VCaP (cell line): Measurements from ENCODE around the gene GINS2.
A peak's percentile ranks its signal among the peaks of the same experiment; 100 is the strongest.

ENCODE experiments used
- H3K27ac ChIP-seq: fragments of 450-650 bp; 2 replicates; pipeline ENCODE4 v1.5.1; 2017
- TF ChIP-seq, protein P1 (sequence below): fragments of 450-650 bp; conservative IDR thresholded peaks from 2 replicates; pipeline ENCODE4 v1.5.1; 2017; ENCODE audit warnings: mild to moderate bottlenecking, moderate library complexity

The GINS2 gene

DNA sequence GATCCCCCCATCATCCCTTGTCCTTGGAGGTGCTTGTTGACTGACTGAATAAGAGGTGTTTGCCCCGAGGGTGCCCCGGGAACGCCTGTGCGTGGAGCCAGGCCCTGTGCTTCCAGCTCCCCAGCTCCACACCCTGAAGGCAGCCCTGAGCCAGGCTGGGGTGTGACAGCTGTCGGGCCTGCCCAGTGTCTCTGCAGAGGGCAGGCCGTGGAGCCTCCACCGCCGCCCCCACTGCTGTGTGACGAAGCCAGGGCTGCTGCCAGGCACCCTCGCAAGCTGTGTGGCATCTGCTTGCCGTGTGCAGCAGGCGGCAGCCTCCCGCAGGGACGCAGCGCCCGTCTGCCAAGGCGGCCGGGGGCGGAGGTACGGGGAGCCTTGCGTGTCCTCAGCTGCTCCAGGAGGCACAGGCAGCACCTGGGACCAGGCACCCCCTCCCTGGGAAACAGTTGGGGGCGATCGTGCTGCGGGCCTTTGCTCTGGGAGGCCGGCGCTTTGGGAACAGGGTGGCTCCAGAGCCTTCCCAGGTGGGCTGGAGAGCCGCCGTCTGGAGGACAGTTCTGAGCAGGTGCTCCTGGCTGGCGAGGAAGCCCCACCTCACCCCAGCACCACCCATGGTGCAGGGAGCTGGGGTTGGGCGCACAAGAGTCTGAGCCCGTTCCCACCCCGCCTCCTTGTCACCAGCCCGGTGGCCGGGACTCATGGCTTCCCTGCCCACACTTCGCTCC lies 49.1 kb downstream of the GINS2 start:
- no peak overlapping the region for H3K27ac ChIP-seq
- TF ChIP-seq, protein P1, sequence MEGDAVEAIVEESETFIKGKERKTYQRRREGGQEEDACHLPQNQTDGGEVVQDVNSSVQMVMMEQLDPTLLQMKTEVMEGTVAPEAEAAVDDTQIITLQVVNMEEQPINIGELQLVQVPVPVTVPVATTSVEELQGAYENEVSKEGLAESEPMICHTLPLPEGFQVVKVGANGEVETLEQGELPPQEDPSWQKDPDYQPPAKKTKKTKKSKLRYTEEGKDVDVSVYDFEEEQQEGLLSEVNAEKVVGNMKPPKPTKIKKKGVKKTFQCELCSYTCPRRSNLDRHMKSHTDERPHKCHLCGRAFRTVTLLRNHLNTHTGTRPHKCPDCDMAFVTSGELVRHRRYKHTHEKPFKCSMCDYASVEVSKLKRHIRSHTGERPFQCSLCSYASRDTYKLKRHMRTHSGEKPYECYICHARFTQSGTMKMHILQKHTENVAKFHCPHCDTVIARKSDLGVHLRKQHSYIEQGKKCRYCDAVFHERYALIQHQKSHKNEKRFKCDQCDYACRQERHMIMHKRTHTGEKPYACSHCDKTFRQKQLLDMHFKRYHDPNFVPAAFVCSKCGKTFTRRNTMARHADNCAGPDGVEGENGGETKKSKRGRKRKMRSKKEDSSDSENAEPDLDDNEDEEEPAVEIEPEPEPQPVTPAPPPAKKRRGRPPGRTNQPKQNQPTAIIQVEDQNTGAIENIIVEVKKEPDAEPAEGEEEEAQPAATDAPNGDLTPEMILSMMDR: no peak

DNA sequence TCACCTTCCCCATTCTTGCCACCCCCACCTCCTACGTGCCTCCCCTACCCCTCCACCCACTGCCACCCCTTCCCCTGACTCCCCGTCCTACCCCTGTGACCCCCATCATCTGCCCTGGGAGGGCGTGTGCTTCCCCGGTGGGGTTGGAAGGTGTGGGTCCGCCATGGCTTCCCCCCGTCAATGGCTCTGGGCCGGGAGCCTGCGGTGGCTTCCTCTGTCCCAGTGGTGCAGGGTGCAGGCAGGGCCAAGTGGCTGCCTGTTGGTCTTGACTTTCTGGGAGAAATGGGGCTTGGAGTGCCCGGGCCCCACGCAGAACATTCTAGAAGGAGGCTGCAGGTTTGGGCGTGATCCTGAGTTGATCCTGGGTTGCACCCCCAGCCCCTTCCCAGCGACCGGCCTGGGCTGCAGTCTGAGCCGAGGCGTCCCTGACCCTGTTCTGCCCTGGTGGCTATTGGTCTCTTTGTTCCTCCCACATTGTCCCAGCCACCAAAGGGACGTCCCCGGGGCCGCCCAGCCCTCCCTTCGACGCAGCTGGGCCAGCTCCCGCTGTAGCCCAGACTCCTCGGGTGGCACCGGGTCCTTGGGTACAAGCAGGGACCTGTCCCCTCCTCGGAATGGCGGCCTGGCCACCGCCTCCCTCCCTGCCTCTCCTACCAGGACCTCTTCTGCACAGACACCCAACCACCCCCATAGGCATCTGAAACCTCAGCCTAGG lies 49.9 kb downstream of the GINS2 start:
- TF ChIP-seq, protein P1: no peak
- H3K27ac ChIP-seq: no peak overlapping the region

GRCh38 chr16:85637808-85638647 lies 50.7 kb downstream of the GINS2 start:
- TF ChIP-seq, protein P1: no peak
- peak overlapping the region; percentile 18 for H3K27ac ChIP-seq

- TF ChIP-seq, protein P1: no peak
- peak overlapping the region; percentile 18 for H3K27ac ChIP-seq
Measured at GRCh38 chr16:85637061-85637807, 51.5 kb downstream of the GINS2 start.

DNA sequence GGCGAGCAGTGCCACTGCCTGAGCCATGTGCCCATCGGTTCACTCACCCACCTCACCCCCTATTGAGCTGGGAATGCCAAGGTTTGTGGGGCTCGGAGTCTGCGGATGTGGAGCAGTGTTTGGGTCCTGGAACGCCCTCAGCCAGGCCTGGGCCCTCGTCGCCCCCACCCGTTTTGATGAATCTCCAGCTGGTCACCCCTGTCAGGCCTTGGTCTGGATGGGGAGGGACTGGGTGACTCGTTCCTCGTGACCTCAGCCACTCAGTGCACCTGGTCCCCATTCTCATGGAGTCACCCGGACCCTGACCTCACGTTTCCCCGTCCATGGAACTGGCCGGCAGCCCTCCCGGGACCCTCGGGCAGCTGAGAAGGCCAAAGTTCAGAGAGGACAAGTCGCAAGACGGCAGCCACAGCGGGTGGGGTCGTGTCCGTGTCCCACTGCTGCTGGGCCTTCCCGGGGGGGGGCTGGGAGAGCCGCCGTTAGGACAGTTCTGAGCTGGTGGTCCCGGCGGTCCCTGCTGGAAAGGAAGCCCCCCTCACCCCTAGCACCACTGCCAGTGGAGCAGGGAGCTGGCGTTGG lies 52.4 kb downstream of the GINS2 start:
- no peak overlapping the region for H3K27ac ChIP-seq
- TF ChIP-seq, protein P1: no peak

- TF ChIP-seq, protein P1: no peak
- no peak overlapping the region for H3K27ac ChIP-seq
Measured at GRCh38 chr16:85635545-85636140, 53.1 kb downstream of the GINS2 start.
